C4-2B (cell line): ENCODE results near the gene ESR2.

Experiments
- CTCF ChIP-seq: fragments of 450-650 bp; conservative IDR thresholded peaks from 2 replicates; pipeline ENCODE4 v1.5.1; 2017; ENCODE audit warnings: mild to moderate bottlenecking
- ZFX ChIP-seq: fragments of 450-650 bp; IDR thresholded peaks from 2 replicates; pipeline ENCODE4 v1.6.1; 2017

GRCh38 chr14:64147126-64147790 lies 146.9 kb downstream of the ESR2 start:
- no peak for TF ChIP-seq CTCF
- TF ChIP-seq ZFX, result no peak
